ENCODE data around the gene UST.

The UST gene

DNA sequence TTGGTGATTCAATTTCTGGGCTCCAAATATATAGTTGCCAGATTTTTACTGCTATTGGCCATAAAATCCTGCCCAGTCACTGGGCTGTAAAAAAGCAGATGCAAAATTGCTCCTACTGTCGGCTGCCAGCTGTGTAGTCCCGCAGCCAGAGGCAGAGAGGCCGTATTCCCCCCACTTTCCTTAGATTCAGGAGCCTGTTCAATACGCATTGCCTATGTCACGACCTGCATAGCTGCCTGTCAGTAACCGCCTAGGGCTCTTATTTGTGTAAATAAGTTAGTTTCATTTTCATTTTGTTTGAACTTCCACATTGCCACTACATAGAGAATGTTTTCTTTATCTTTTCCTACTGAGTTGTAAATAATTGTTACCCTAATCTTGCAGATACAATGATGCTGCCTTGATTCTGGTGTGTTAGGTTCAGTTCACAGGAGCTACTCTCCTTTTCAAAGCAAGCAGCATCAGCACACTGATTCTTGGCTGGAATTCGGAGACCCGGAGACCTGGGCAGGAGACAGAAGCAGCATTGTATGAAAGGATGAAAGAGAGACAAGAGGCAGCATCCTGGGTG, 46.0 kb upstream of the UST start:
- no peak overlapping the region for H3K9ac ChIP-seq
- no peaks in the 10 kb centered on the region for H3K9me3 ChIP-seq (ENCODE audit: control insufficient read depth, low read length)
- H3K4me2 ChIP-seq (ENCODE audit: low read length) = peak overlapping the region; percentile 42
- TF ChIP-seq, protein P1, sequence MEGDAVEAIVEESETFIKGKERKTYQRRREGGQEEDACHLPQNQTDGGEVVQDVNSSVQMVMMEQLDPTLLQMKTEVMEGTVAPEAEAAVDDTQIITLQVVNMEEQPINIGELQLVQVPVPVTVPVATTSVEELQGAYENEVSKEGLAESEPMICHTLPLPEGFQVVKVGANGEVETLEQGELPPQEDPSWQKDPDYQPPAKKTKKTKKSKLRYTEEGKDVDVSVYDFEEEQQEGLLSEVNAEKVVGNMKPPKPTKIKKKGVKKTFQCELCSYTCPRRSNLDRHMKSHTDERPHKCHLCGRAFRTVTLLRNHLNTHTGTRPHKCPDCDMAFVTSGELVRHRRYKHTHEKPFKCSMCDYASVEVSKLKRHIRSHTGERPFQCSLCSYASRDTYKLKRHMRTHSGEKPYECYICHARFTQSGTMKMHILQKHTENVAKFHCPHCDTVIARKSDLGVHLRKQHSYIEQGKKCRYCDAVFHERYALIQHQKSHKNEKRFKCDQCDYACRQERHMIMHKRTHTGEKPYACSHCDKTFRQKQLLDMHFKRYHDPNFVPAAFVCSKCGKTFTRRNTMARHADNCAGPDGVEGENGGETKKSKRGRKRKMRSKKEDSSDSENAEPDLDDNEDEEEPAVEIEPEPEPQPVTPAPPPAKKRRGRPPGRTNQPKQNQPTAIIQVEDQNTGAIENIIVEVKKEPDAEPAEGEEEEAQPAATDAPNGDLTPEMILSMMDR (IDR thresholded peaks at IDR 0.05) = no peak
- no peaks in the 10 kb centered on the region for H3K79me2 ChIP-seq
- no peaks in the 10 kb centered on the region for H3K36me3 ChIP-seq (ENCODE audit: control insufficient read depth, insufficient read depth, low read length)
- H2AFZ ChIP-seq = peak overlapping the region; percentile 31
- H3K27ac ChIP-seq = no peak overlapping the region
- H3K4me1 ChIP-seq = no peaks in the 10 kb centered on the region
- no peak overlapping the region for H3K4me3 ChIP-seq (ENCODE audit: low read depth, low read length)
- no peaks in the 10 kb centered on the region for H3K27me3 ChIP-seq (ENCODE audit: control insufficient read depth, insufficient read depth, low read length)

DNA sequence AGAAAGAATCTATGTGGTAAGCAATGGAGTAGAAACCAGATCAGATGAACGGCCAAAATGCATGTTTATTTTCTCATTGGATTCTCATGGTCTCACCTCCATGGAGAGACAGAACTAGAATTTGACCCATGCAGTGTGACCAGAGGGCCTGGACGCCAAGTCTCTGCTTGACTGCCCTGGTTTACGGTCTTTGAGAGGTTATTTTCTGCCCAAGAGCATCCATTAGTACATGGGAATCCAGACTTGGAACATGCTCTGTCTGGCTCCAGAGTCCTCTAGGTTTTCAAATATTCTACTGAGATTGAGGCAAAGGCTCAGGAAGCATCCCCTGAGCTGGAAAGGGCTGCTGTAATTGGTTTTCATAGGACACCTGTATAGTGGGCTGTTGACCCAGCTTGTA, 45.5 kb upstream of the UST start:
- H3K4me3 ChIP-seq (ENCODE audit: low read depth, low read length) = no peak overlapping the region
- no peak overlapping the region for H3K27ac ChIP-seq
- peak overlapping the region; percentile 42 for H3K4me2 ChIP-seq (ENCODE audit: low read length)

DNA sequence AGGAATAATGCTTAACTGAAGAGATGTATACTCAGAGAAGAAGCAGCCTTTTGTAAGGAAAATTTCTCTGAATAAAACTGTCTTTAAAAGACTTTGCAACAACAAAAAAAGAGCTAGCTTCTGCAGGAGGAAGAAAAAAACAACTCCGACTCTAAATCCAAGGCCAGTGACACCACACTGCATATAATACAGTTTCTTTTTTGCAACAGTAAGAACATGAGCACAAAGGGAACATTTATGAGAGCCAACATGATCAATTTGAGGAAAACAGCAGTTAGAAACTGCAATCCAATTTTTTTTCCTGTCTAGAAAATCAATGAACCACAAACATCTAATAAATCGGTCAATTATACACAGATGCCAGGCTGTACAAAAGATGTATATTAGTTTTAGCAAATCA, 42.9 kb upstream of the UST start:
- Histone ChIP-seq H3K79me2 (no peaks in the 10 kb centered on the region), H3K4me3 (ENCODE audit: low read depth, low read length) (no peak overlapping the region), H2AFZ (no peak overlapping the region), H3K4me2 (ENCODE audit: low read length) (no peak overlapping the region), H3K36me3 (ENCODE audit: control insufficient read depth, insufficient read depth, low read length) (no peaks in the 10 kb centered on the region), H3K9me3 (ENCODE audit: control insufficient read depth, low read length) (no peaks in the 10 kb centered on the region), H3K27ac (no peak overlapping the region), H3K4me1 (no peaks in the 10 kb centered on the region), H3K27me3 (ENCODE audit: control insufficient read depth, insufficient read depth, low read length) (no peaks in the 10 kb centered on the region), H3K9ac (no peak overlapping the region)
- TF ChIP-seq, protein P1 (IDR thresholded peaks at IDR 0.05) = no peak

More for the DNA sequence above, 45.5 kb upstream of the UST start:
- Histone ChIP-seq H3K36me3 (ENCODE audit: control insufficient read depth, insufficient read depth, low read length) (no peaks in the 10 kb centered on the region), H3K4me1 (no peaks in the 10 kb centered on the region), H3K9me3 (ENCODE audit: control insufficient read depth, low read length) (no peaks in the 10 kb centered on the region), H2AFZ (peak overlapping the region; percentile 31), H3K9ac (no peak overlapping the region), H3K79me2 (no peaks in the 10 kb centered on the region), H3K27me3 (ENCODE audit: control insufficient read depth, insufficient read depth, low read length) (no peaks in the 10 kb centered on the region)
- TF ChIP-seq, protein P1 (IDR thresholded peaks at IDR 0.05) = no peak

DNA sequence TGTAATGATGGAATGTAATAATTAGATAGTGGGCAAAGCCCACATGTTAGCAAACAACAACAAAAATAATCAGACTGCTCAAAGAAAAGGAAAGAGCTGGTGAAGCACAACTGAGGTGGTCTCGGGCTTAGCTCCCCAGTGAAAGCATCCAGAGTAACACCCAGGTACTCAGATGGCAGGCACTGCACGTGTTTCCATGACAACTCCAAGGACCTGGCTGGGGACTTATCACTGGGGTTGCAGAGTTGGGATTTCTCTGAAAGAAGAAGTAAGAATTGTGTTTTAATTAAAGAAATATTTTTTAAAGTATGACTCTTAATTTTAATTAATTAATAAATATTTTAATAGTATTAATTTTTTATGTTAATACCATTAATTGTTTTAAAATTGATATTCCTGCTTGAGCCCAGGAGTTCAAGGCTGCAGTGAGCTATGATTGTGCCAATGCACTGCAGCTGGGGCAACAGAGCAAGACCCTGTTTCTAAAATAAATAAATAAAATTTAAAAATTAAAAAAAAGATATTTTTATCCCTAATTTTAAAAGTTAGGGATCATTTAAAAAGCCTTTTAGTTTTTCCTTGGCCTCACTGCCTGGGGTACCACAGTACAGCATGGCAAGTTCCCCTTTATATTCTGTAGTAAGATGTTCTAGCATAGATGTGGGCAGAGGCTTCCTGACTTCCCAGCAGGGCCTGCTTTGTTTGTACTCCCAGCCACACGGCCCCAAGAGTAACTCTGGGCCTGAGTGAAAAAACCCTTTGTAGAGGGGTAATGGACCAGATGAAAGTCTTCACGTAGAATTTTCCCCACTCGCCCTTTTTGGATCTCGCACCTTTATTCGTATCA, 42.2 kb upstream of the UST start:
- no peak overlapping the region for H2AFZ ChIP-seq
- H3K36me3 ChIP-seq (ENCODE audit: control insufficient read depth, insufficient read depth, low read length) = no peaks in the 10 kb centered on the region
- H3K4me3 ChIP-seq (ENCODE audit: low read depth, low read length) = no peak overlapping the region
- no peak overlapping the region for H3K27ac ChIP-seq
- H3K27me3 ChIP-seq (ENCODE audit: control insufficient read depth, insufficient read depth, low read length) = no peaks in the 10 kb centered on the region
- no peak overlapping the region for H3K9ac ChIP-seq
- no peak overlapping the region for H3K4me2 ChIP-seq (ENCODE audit: low read length)
- H3K79me2 ChIP-seq = no peaks in the 10 kb centered on the region
- TF ChIP-seq, protein P1 (IDR thresholded peaks at IDR 0.05) = no peak
- H3K9me3 ChIP-seq (ENCODE audit: control insufficient read depth, low read length) = no peaks in the 10 kb centered on the region
- H3K4me1 ChIP-seq = no peaks in the 10 kb centered on the region

All from parathyroid adenoma (tissue), 2 donors.